DND-41 (cell line): ENCODE data around the gene ZC3H12C.

Experiments used
- ATAC-seq: fragments of 200-7000 bp; cut with Tn5 transposase; 3 replicates; pipeline ENCODE4 v1.9.1; 2021; ENCODE audit warnings: low read depth; ENCODE audit not compliant: insufficient read depth
- DNase-seq: peaks from one replicate; pipeline ENCODE4 v3.0.0-alpha.2; 2020
- H2AFZ ChIP-seq: 2 replicates; pipeline ENCODE4 v1.6.0; 2012; ENCODE audit warnings: low read depth, low read length
- H3K27ac ChIP-seq: 2 replicates; pipeline ENCODE4 v1.5.1; 2012; ENCODE audit warnings: low read length, inconsistent platforms
- H3K27me3 ChIP-seq: fragments of 200-600 bp; sonication (generic); 2 replicates; pipeline ENCODE4 v1.6.0; 2012; ENCODE audit warnings: low read length, mild to moderate bottlenecking, inconsistent platforms; ENCODE audit not compliant: insufficient read depth, poor library complexity
- H3K36me3 ChIP-seq: 2 replicates; pipeline ENCODE4 v1.5.1; 2012; ENCODE audit warnings: low read length, inconsistent platforms; ENCODE audit not compliant: insufficient read depth
- H3K4me1 ChIP-seq: 2 replicates; pipeline ENCODE4 v1.5.1; 2012; ENCODE audit warnings: mild to moderate bottlenecking, low read length; ENCODE audit not compliant: insufficient read depth
- H3K4me2 ChIP-seq: 2 replicates; pipeline ENCODE4 v1.6.0; 2012; ENCODE audit warnings: mild to moderate bottlenecking, moderate library complexity, low read length, inconsistent platforms; ENCODE audit not compliant: insufficient read depth
- H3K4me3 ChIP-seq, 2 experiments: fragments of 200-600 bp in 1 of 2; shearing (Covaris generic) in 1 of 2; 2 replicates each; pipeline ENCODE4 v1.5.1; 2012 to 2016; ENCODE audit warnings: inconsistent platforms in 2 of 2, low read length in 2 of 2, mild to moderate bottlenecking in 2 of 2, low read depth in 1 of 2, moderate library complexity in 1 of 2
- H3K79me2 ChIP-seq: 2 replicates; pipeline ENCODE4 v1.6.0; 2012; ENCODE audit warnings: low read length, inconsistent platforms; ENCODE audit not compliant: insufficient read depth
- H3K9ac ChIP-seq: 2 replicates; pipeline ENCODE4 v1.6.0; 2012; ENCODE audit warnings: low read depth, mild to moderate bottlenecking, inconsistent platforms, low read length, moderate library complexity
- H3K9me3 ChIP-seq: 2 replicates; pipeline ENCODE4 v1.5.1; 2012; ENCODE audit warnings: low read length, moderate library complexity, mild to moderate bottlenecking, inconsistent platforms; ENCODE audit not compliant: insufficient read depth, severe bottlenecking
- H4K20me1 ChIP-seq: 2 replicates; pipeline ENCODE4 v1.6.0; 2012; ENCODE audit warnings: low read length; ENCODE audit not compliant: insufficient read depth
- CTCF ChIP-seq: IDR thresholded peaks from 2 replicates; pipeline ENCODE4 v1.5.1; 2012; ENCODE audit warnings: borderline replicate concordance, low read length, moderate library complexity, mild to moderate bottlenecking; ENCODE audit not compliant: poor library complexity, severe bottlenecking; ENCODE audit errors: extremely low read depth
- EZH2 ChIP-seq: IDR thresholded peaks from 3 replicates; pipeline ENCODE4 v1.6.1; 2012; ENCODE audit warnings: borderline replicate concordance, low read depth, mild to moderate bottlenecking, moderate library complexity, low read length, inconsistent platforms; ENCODE audit not compliant: severe bottlenecking

ZC3H12C gene

DNA sequence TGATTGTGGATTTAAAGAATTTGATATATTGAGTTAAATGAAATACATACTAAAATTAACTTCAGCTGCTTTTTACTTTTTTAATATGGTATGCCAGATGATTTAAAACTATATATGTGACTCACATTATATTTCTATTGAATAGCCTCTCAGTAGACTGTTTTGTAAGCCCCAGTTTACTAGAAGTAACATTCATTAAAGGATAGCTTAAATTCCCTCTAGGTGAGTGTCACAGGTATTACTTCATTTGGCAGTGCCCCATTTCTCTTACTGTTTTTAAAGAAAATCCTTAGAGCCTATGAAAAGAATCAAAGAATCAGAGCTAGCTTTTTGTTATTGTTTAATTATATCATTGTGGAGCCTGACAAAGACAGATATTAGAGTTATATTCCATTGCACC lies 48.6 kb downstream of the ZC3H12C start:
- Histone ChIP-seq H3K4me2 (no peak overlapping the region), H3K36me3 (no peaks in the 10 kb centered on the region), H3K27ac (no peak overlapping the region), H3K79me2 (no peaks in the 10 kb centered on the region), H3K27me3 (no peaks in the 10 kb centered on the region), H3K9ac (no peak overlapping the region), H3K4me3 (no peak overlapping the region), H2AFZ (no peak overlapping the region), H4K20me1 (no peaks in the 10 kb centered on the region), H3K4me1 (no peaks in the 10 kb centered on the region), H3K9me3 (no peaks in the 10 kb centered on the region)
- TF ChIP-seq EZH2 (no peak), CTCF (no peak)
- DNase-seq: no peak
- no peak for ATAC-seq

- Histone ChIP-seq H3K4me2 (no peak overlapping the region), H3K27ac (no peak overlapping the region), H2AFZ (no peak overlapping the region), H3K4me3 (no peak overlapping the region), H3K79me2 (no peaks in the 10 kb centered on the region), H3K27me3 (no peaks in the 10 kb centered on the region), H3K9ac (no peak overlapping the region), H3K9me3 (no peaks in the 10 kb centered on the region), H3K36me3 (no peaks in the 10 kb centered on the region), H4K20me1 (no peaks in the 10 kb centered on the region), H3K4me1 (no peaks in the 10 kb centered on the region)
- TF ChIP-seq EZH2 (no peak), CTCF (no peak)
- ATAC-seq: no peak
- DNase-seq: no peak
These were observed 54.9 kb downstream of the ZC3H12C start for GRCh38 chr11:110147962-110148709.

GRCh38 chr11:110148775-110149744 lies 55.9 kb downstream of the ZC3H12C start:
- H4K20me1 ChIP-seq: no peaks in the 10 kb centered on the region
- H3K9ac ChIP-seq: no peak overlapping the region
- H3K27me3 ChIP-seq: no peaks in the 10 kb centered on the region
- H3K4me1 ChIP-seq: no peaks in the 10 kb centered on the region
- TF ChIP-seq EZH2: no peak
- no peak for TF ChIP-seq CTCF
- no peak for DNase-seq
- H3K9me3 ChIP-seq: no peaks in the 10 kb centered on the region
- H3K4me3 ChIP-seq: no peak overlapping the region
- ATAC-seq: no peak
- H3K79me2 ChIP-seq: no peaks in the 10 kb centered on the region
- H3K4me2 ChIP-seq: no peak overlapping the region
- H3K27ac ChIP-seq: no peak overlapping the region
- no peaks in the 10 kb centered on the region for H3K36me3 ChIP-seq
- no peak overlapping the region for H2AFZ ChIP-seq
